CD4-positive, alpha-beta T cell treated with Interleukin-21 for 1 hour (primary cell): Measurements from ENCODE around the gene NRXN3.
"Not testable (repeated sequence)": the region's sequence is repeated elsewhere in the genome, so short reads cannot be mapped to it uniquely, and the experiment has no call there.

Experiments
- DNase-seq: peaks from one replicate; pipeline ENCODE4 v3.0.0-alpha.2; 2020

Gene NRXN3

DNA sequence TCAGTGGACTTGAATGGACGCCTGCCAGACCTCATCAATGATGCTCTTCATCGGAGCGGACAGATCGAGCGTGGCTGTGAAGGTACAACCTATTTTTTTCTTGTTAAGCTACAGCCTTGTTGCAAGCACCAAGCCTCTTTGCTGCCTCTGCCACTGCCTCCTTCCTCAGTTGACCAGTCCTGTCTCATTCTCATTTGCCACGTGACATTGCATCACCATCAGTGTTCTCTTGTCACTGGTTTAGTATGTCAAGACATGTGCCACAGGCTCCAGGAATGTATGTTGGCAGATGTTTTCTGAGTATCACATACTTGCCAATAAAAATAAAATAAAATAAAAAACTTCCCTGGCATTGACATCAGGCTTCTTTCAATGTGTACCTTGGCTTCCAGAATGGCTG lies 798.1 kb downstream of the NRXN3 start:
- DNase-seq, result no peak

DNA sequence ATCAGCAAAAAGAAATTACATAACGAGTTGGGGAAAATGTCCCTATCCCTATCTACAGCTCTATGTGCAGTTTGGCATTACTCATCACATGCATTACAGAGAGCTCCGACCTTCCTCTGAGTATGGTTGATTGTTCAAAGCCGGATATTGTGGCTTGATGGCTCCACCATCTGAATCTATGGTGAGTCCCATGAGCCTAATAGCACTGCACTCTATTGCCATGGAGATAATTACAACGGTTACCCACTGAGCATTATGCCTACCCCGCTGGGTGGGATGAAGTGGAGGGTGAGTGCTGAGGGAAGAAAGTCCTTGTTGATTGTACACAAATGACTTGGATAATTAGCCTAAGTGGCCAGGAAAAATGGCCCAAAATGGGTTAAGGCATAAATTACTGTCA lies 800.5 kb downstream of the NRXN3 start:
- no peak for DNase-seq

GRCh38 chr14:78972440-78972839 lies 802.3 kb downstream of the NRXN3 start:
- DNase-seq, result no peak

GRCh38 chr14:78974691-78975090 lies 804.5 kb downstream of the NRXN3 start:
- no peak for DNase-seq

DNA sequence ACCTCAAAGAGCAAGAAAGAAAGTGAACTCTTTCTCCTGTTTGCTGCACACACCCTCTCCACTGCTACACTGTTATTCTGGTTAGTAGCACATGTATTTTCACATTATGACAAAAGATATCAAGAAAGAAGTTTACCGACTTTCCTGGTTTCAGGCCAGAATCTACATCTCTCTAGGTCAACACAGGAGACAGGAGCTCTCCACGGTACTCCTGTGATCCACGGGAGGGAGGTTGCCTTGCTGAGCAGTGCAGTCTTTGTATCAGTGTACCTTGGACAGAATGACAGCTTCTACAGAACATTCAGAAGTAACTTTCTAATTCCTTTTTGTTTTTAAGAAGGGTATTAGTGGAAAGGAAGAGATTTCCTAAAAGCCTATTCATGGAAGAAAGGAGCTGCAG lies 805.6 kb downstream of the NRXN3 start:
- no peak for DNase-seq

GRCh38 chr14:78978896-78979295 lies 808.7 kb downstream of the NRXN3 start:
- DNase-seq, result no peak

- no peak for DNase-seq
Observed at GRCh38 chr14:78982551-78982950, 812.4 kb downstream of the NRXN3 start.

DNA sequence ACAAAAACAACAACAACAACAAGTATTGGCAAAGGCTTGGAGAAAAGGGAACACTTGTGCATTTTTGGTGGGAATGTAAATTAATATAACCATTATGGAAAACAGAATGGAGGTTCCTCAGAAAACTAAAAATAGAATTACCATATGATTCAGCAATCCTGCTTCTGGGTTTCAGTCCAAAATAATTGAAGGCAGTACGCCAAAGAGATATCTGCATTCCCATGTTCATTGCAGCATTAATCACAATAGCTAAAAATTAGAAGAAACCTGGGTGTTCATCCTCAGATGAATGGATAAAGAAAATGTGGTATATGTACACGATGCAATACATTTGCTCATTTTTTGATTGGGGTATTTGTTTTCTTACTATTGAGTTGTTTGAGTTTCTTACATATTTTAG lies 813.0 kb downstream of the NRXN3 start:
- DNase-seq, result no peak

DNA sequence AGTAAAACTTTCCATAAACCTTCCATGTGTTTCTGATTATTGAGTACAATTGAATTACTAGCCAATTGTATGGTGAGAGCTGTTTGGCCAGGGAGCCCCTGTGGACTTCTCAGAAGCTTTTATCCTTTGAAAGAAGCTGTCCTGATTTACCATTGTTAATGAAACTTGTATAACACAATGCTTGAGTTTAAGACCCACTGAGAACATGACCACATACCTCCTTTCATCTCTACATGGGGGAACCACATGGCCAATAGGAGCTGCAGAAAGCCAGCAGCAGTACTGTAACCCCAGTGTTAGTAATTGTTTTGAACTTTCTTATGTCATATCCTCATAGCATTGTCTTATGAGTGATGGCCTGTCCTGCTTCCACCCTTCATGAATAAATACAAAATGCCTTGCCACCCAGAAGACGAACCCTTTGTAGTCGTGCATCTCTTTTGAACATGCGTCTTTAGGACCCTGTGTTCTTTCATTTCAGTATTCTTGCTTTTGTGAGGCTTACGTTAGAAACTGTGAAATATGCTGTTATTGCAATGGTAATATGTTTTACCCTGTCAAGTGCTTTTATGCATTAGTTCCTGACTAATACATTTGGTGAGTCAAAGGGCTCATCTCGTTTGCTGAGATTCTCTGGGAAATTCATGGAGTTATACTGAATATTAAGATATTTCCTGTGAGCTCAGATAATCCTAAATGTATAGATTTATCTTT lies 815.7 kb downstream of the NRXN3 start:
- no peak for DNase-seq

- DNase-seq, result no peak
Observed at GRCh38 chr14:78986989-78987388, 816.8 kb downstream of the NRXN3 start.

- DNase-seq, result no peak
Observed at GRCh38 chr14:78989221-78989620, 819.0 kb downstream of the NRXN3 start.

- no peak for DNase-seq
Observed at GRCh38 chr14:78992867-78993266, 822.7 kb downstream of the NRXN3 start.

DNA sequence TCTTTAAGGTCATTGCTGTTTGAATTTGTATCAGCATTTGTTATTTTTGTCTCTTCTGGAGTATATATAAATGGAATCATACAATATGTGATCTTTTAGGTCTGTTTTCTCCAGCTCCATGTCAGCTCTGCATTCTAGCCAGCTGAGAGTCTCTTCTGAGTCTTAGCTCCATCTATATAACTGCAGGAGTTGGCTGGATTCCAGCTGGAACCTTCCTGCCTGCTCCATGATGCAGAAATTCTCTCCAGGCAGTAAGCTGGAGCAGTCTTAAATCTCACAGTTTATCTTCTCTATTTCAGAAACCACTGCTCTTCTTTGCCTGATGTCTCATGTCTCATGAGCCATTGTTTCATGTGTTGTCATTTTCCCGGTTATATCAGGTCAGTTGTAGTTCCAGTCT lies 827.6 kb downstream of the NRXN3 start:
- no peak for DNase-seq

- no peak for DNase-seq
Observed at GRCh38 chr14:79009286-79009685, 839.1 kb downstream of the NRXN3 start.

- DNase-seq, result peak; percentile 9
Observed at GRCh38 chr14:79011091-79011919, 841.1 kb downstream of the NRXN3 start.

DNA sequence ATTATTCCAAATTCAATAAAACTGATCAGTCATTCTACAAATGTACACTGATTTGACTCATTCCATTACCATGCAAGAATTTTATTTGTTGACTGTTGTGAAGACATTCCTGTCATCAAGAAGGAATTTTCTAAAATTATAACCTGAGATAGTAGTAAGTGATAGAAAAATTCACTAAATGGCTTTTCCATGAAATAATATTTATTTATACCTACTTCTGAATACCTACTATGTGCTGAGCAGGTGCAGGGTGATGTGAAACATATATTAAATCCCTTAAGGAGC lies 841.7 kb downstream of the NRXN3 start:
- DNase-seq, result no peak

DNA sequence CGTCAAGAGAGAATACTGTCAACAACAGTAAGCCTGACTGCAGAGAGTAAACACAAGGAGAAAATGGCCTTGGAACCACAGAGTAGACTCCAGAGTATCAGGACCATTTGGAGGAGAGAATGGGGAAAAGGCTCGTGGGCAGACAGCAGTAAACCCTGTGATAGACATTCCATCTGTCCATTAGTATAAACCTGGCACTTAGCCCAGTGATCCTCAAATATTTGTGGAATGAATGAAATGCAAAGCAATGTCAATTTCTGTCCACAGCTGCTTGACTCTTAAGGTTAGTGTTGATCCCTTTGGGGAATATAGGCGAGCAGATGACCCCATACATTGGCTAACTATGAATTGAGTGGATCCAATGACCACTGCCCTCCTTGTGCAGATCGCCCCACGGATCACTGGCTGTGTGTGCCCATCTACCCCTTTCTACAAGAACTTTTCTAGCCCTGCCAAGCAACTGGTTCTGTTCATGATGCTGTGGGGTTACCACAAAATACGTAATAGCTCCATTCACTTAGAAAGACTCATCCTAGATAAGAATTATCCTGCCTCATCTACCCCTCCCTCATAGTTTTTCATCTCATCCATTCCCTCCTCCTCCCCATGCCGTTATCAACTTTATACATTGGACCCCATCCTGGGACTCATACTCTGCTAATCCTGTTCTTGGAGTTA lies 846.8 kb downstream of the NRXN3 start:
- no peak for DNase-seq

GRCh38 chr14:79017561-79017960 lies 847.4 kb downstream of the NRXN3 start:
- DNase-seq, result no peak

- DNase-seq, result no peak
Observed at GRCh38 chr14:79018836-79019235, 848.7 kb downstream of the NRXN3 start.

DNA sequence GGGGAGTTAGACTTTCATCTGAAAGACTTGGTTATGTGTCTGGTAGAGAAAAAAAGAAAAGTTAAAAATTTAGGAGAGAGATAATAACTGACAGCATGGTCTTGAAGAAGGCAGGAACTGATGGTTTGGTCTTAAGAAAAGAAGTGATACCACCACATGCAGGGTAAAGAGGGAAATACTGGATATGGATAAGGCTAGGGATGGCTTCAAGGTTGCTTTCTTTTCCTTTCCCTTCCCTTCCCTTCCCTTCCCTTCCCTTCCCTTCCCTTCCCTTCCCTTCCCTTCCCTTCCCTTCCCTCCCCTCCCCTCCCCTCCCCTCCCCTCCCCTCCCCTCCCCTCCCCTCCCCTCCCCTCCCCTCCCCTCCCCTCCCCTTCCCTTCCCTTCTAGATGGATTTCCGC lies 849.7 kb downstream of the NRXN3 start:
- not testable (repeated sequence) for DNase-seq

DNA sequence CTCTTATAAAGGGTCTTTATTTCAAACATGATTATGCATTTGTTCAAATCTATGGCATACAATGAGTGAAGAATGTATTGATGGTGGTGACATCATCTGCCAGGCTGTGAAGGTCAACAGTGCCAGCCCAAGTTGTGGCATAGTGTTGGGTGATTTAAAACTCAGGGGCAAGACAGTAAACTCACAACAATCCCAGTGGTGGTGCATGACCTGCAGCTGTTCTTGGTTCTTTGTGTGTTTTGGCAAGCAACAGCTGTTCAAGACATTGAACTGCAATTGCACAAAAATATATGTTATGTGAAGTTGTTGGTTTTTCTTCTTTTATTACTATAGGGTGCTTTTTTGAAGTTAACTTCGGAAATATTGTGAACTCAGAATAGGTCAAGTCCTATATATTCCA lies 851.6 kb downstream of the NRXN3 start:
- no peak for DNase-seq

GRCh38 chr14:79027138-79027537 lies 857.0 kb downstream of the NRXN3 start:
- no peak for DNase-seq

DNA sequence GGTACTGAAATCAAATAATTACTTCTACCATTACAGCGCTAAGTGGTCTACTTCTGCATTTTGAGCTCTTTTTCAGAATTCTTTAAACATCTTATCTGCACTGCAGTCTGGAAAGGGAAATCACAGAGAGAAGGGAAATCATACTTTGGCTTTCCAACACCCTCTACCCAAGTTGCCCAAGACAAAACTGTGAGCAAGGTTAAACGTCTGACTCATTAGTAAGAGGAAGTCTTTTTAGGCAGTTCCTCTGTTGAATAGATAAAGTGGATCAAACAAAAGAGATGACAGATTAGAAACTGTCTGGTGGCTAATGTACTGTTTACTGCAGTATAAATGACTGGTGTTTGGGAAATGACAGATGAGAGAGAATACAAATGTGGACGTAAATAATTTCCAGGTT lies 858.1 kb downstream of the NRXN3 start:
- no peak for DNase-seq

DNA sequence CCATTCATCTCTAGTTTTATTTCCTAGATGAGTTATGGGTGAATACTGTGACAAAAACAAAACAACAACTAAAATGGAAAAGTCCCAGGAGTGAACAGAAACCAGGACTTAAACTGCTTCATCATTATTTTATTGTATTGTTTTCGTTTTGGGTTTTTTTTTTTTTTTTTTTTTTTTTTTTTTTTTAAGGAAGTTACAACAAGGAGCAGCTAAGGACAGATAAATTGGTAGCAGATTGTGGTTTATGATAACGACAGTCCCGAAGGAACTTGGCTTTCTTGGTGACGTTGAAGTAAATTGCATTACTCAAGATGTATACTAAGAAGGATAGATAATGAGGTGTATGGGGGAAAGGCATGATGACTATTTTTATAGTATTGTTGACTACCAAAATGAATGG lies 866.3 kb downstream of the NRXN3 start:
- no peak for DNase-seq
